Jurkat, Clone E6-1 (cell line): ENCODE results near the gene NDUFS8.

Experiments used
- DNase-seq: peaks from one replicate; pipeline ENCODE4 v3.0.0-alpha.2; 2011; ENCODE audit warnings: low read depth, low spot score
- H3K4me3 ChIP-seq: 2 replicates; pipeline ENCODE4 v1.5.1; 2011; ENCODE audit warnings: mild to moderate bottlenecking, low read length, control low read depth, moderate library complexity

NDUFS8 gene

GRCh38 chr11:68002575-68002937 lies 27.9 kb upstream of the NDUFS8 start:
- no peak for DNase-seq
- no peak overlapping the region for H3K4me3 ChIP-seq

- H3K4me3 ChIP-seq, result peak overlapping the region; percentile 53
These were observed 27.3 kb upstream of the NDUFS8 start for GRCh38 chr11:68002938-68003845.

GRCh38 chr11:68003846-68004550 lies 26.5 kb upstream of the NDUFS8 start, which contains the start of gene UNC93B1:
Gene UNC93B1, minus strand, starts transcription at chr11:68004097. Its CDS starts 54 bp downstream, at chr11:68004043.
- H3K4me3 ChIP-seq, result peak within 1 kb of the TSS; percentile 53
- peak; percentile 56 for DNase-seq

More at GRCh38 chr11:68002938-68003845, 27.3 kb upstream of the NDUFS8 start:
- DNase-seq, result no peak

- no peak for DNase-seq
- H3K4me3 ChIP-seq, result peak overlapping the region; percentile 53
These were observed 25.7 kb upstream of the NDUFS8 start for GRCh38 chr11:68004551-68005335.

GRCh38 chr11:68006606-68007166 lies 23.8 kb upstream of the NDUFS8 start:
- H3K4me3 ChIP-seq, result no peak overlapping the region

GRCh38 chr11:68007498-68008380 lies 22.7 kb upstream of the NDUFS8 start:
- DNase-seq, result no peak
- H3K4me3 ChIP-seq, result no peak overlapping the region

More at GRCh38 chr11:68006606-68007166, 23.8 kb upstream of the NDUFS8 start:
- no peak for DNase-seq

GRCh38 chr11:68008381-68009337 lies 21.8 kb upstream of the NDUFS8 start:
- H3K4me3 ChIP-seq, result no peak overlapping the region
- DNase-seq, result no peak

- no peak overlapping the region for H3K4me3 ChIP-seq
- no peak for DNase-seq
These were observed 20.9 kb upstream of the NDUFS8 start for GRCh38 chr11:68009391-68010089.

GRCh38 chr11:68010090-68011041 lies 20.1 kb upstream of the NDUFS8 start, which contains the start of gene ALDH3B1:
Gene ALDH3B1, plus strand, starts transcription at chr11:68010327. Its CDS starts 4,971 bp downstream, at chr11:68015298.
- no peak within 1 kb of the TSS for H3K4me3 ChIP-seq
- DNase-seq, result no peak

GRCh38 chr11:68011051-68011943 lies 19.2 kb upstream of the NDUFS8 start:
- no peak for DNase-seq
- H3K4me3 ChIP-seq, result no peak overlapping the region

- no peak overlapping the region for H3K4me3 ChIP-seq
- no peak for DNase-seq
These were observed 18.2 kb upstream of the NDUFS8 start for GRCh38 chr11:68012044-68012842.

- H3K4me3 ChIP-seq, result no peak overlapping the region
- no peak for DNase-seq
These were observed 17.5 kb upstream of the NDUFS8 start for GRCh38 chr11:68012843-68013610.

- H3K4me3 ChIP-seq, result no peak overlapping the region
These were observed 16.8 kb upstream of the NDUFS8 start for GRCh38 chr11:68013611-68014156.

More at GRCh38 chr11:68013611-68014156, 16.8 kb upstream of the NDUFS8 start:
- no peak for DNase-seq
